ENCODE measurements around the gene NOS1.

DNA sequence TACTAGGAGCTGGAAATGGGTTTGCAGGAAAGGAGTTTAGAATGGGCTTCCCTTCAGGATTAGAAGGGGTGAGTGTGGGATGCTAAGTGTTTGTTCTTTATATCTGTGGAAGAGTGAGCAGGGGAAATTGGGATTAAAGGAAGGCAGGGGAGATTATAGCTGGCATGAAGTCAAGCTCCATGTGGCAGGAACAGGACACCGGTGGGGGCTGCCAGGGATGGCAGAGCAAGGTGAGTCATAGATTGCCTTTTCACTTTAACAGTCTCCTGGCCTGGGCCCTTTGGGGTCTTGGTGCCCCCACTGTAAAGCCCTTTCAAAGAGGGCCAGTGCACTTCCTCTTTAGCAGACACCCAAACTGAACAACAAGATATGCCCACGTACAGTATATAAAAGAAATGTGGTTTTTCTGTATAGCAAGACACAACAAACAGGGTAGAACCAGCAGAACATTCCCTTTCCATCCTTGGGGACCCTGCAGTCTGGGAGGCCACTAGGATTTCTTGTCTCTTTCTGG, 148.1 kb downstream of the NOS1 start:
- TF ChIP-seq, protein P1, sequence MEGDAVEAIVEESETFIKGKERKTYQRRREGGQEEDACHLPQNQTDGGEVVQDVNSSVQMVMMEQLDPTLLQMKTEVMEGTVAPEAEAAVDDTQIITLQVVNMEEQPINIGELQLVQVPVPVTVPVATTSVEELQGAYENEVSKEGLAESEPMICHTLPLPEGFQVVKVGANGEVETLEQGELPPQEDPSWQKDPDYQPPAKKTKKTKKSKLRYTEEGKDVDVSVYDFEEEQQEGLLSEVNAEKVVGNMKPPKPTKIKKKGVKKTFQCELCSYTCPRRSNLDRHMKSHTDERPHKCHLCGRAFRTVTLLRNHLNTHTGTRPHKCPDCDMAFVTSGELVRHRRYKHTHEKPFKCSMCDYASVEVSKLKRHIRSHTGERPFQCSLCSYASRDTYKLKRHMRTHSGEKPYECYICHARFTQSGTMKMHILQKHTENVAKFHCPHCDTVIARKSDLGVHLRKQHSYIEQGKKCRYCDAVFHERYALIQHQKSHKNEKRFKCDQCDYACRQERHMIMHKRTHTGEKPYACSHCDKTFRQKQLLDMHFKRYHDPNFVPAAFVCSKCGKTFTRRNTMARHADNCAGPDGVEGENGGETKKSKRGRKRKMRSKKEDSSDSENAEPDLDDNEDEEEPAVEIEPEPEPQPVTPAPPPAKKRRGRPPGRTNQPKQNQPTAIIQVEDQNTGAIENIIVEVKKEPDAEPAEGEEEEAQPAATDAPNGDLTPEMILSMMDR (IDR thresholded peaks at IDR 0.05; ENCODE audit: poor library complexity, severe bottlenecking), result no peak
- TF ChIP-seq TAF1 (IDR thresholded peaks at IDR 0.05; ENCODE audit: low read depth) (no peak), SMC3 (conservative IDR thresholded peaks at IDR 0.05; ENCODE audit: poor library complexity) (no peak), EP300 (conservative IDR thresholded peaks at IDR 0.05; ENCODE audit: poor library complexity, severe bottlenecking) (no peak), POLR2AphosphoS5 (IDR thresholded peaks at IDR 0.05) (no peak), EZH2 (IDR thresholded peaks at IDR 0.05; ENCODE audit: borderline replicate concordance, insufficient read depth, low read length, poor library complexity, severe bottlenecking) (no peak)
- TF ChIP-seq, protein P2, sequence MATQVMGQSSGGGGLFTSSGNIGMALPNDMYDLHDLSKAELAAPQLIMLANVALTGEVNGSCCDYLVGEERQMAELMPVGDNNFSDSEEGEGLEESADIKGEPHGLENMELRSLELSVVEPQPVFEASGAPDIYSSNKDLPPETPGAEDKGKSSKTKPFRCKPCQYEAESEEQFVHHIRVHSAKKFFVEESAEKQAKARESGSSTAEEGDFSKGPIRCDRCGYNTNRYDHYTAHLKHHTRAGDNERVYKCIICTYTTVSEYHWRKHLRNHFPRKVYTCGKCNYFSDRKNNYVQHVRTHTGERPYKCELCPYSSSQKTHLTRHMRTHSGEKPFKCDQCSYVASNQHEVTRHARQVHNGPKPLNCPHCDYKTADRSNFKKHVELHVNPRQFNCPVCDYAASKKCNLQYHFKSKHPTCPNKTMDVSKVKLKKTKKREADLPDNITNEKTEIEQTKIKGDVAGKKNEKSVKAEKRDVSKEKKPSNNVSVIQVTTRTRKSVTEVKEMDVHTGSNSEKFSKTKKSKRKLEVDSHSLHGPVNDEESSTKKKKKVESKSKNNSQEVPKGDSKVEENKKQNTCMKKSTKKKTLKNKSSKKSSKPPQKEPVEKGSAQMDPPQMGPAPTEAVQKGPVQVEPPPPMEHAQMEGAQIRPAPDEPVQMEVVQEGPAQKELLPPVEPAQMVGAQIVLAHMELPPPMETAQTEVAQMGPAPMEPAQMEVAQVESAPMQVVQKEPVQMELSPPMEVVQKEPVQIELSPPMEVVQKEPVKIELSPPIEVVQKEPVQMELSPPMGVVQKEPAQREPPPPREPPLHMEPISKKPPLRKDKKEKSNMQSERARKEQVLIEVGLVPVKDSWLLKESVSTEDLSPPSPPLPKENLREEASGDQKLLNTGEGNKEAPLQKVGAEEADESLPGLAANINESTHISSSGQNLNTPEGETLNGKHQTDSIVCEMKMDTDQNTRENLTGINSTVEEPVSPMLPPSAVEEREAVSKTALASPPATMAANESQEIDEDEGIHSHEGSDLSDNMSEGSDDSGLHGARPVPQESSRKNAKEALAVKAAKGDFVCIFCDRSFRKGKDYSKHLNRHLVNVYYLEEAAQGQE (IDR thresholded peaks at IDR 0.05; ENCODE audit: borderline replicate concordance), result no peak
